WI38 (cell line): ENCODE results near the gene COL5A1.

Experiments
- H3K4me3 ChIP-seq: 2 replicates; pipeline ENCODE4 v1.5.1; 2011; ENCODE audit warnings: low read depth, mild to moderate bottlenecking, control low read depth, low read length
- CTCF ChIP-seq: IDR thresholded peaks from 2 replicates; pipeline ENCODE4 v1.5.1; 2012; ENCODE audit warnings: low read depth, mild to moderate bottlenecking, control low read depth, low read length

COL5A1 gene

GRCh38 chr9:134648701-134649530 is 7.3 kb downstream of the COL5A1 start:
- TF ChIP-seq CTCF: no peak

GRCh38 chr9:134650431-134651190 is 9.0 kb downstream of the COL5A1 start:
- no peak for TF ChIP-seq CTCF
- no peak overlapping the region for H3K4me3 ChIP-seq

More at GRCh38 chr9:134648701-134649530, 7.3 kb downstream of the COL5A1 start:
- no peak overlapping the region for H3K4me3 ChIP-seq

- TF ChIP-seq CTCF: no peak
- no peak overlapping the region for H3K4me3 ChIP-seq
Observed at GRCh38 chr9:134651226-134651905, 9.8 kb downstream of the COL5A1 start.

GRCh38 chr9:134652291-134653225 is 11.0 kb downstream of the COL5A1 start:
- TF ChIP-seq CTCF: no peak
- H3K4me3 ChIP-seq: no peak overlapping the region

- no peak overlapping the region for H3K4me3 ChIP-seq
- TF ChIP-seq CTCF: no peak
Observed at GRCh38 chr9:134653259-134654009, 11.8 kb downstream of the COL5A1 start.

GRCh38 chr9:134655101-134655500 is 13.5 kb downstream of the COL5A1 start:
- no peak for TF ChIP-seq CTCF
- no peak overlapping the region for H3K4me3 ChIP-seq
